ENCODE data around the gene GNB2.

GNB2 gene

DNA sequence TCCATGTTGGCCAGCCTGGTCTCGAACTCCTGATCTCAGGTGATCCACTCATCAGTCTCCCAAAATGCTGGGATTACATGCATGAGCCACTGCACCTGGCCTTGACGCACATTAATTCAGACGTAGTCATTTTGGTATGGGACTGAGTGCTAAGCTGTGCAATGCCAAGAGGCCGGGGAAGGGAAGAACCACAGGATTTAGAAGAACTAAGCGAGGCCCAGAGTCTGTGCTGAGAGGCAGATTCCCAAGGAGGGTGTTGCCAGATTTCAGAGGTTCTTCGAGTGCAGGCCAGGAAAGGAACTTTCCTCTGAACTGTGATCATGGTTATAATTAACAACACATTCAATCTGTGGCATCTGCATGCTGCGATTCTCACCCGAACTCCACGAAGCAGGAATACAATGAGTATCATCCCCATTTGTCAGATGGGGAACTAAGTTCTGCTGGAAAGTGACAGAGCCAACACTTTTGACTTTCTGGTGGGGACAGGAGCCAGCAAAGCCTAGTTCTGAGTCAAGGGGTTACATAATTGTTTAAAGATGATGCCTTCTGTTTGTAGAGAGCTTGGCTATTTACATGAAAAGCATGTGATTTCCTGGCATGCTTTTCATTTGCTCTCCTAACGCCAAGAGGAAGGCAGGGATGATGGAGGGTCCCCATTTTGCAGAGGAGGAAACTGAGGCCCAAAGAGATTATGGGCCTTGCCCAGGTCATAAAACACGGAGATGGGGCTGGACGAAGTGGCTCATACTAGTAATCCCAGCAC is 53.6 kb downstream of the GNB2 start:
- DNase-seq (ENCODE audit: low read depth in 1 of 2, low spot score in 1 of 2): no peak

DNA sequence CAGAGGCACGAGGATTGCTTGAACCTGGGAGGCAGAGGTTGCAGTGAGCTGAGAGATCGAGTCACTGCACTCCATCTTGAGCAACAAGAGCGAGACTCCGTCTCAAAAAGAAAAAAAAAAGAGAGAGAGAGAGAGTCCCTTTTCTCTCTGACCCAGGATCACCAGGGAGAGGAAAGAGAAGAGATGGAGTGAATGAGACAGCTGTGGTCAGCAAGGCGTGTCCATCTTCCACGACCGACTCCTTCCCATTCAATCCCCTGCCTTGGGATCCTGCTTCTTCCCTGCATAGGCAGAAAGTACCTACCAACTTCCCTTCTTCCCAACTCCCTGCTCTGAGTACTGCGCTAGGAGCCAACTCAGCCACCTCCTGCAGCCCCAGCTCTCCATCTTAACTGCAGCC is 54.7 kb downstream of the GNB2 start:
- DNase-seq (ENCODE audit: low read depth in 1 of 2, low spot score in 1 of 2): no peak
